HEK293 (cell line): ENCODE results near the gene DMBX1.

Source experiments
- CTCF ChIP-seq: fragments of 450-650 bp; formaldehyde crosslinking; IDR thresholded peaks from 2 replicates; pipeline ENCODE4 v1.5.1; 2016; ENCODE audit warnings: missing biosample characterization, missing genetic modification characterization
- PATZ1 ChIP-seq: fragments of 450-650 bp; formaldehyde crosslinking; IDR thresholded peaks from 2 replicates; pipeline ENCODE4 v1.5.1; 2016; ENCODE audit warnings: missing biosample characterization, missing genetic modification characterization
- SP2 ChIP-seq: fragments of 450-650 bp; formaldehyde crosslinking; IDR thresholded peaks from 2 replicates; pipeline ENCODE4 v1.5.1; 2016; ENCODE audit warnings: missing biosample characterization, missing genetic modification characterization
- YY1 ChIP-seq: fragments of 450-650 bp; formaldehyde crosslinking; IDR thresholded peaks from 2 replicates; pipeline ENCODE4 v1.5.1; 2018; ENCODE audit warnings: missing biosample characterization, missing genetic modification characterization
- ZEB2 ChIP-seq: fragments of 450-650 bp; formaldehyde crosslinking; IDR thresholded peaks from 2 replicates; pipeline ENCODE4 v1.5.1; 2016; ENCODE audit warnings: missing biosample characterization, missing genetic modification characterization
- ZNF148 ChIP-seq: fragments of 450-650 bp; formaldehyde crosslinking; IDR thresholded peaks from 2 replicates; pipeline ENCODE4 v1.5.0; 2017; ENCODE audit warnings: missing biosample characterization, missing genetic modification characterization, borderline replicate concordance
- ZNF239 ChIP-seq: fragments of 450-650 bp; formaldehyde crosslinking; IDR thresholded peaks from 2 replicates; pipeline ENCODE4 v1.5.1; 2016; ENCODE audit warnings: missing biosample characterization, missing genetic modification characterization
- ZNF501 ChIP-seq: fragments of 450-650 bp; formaldehyde crosslinking; IDR thresholded peaks from 2 replicates; pipeline ENCODE4 v1.5.1; 2016; ENCODE audit warnings: missing biosample characterization, missing genetic modification characterization

DNA sequence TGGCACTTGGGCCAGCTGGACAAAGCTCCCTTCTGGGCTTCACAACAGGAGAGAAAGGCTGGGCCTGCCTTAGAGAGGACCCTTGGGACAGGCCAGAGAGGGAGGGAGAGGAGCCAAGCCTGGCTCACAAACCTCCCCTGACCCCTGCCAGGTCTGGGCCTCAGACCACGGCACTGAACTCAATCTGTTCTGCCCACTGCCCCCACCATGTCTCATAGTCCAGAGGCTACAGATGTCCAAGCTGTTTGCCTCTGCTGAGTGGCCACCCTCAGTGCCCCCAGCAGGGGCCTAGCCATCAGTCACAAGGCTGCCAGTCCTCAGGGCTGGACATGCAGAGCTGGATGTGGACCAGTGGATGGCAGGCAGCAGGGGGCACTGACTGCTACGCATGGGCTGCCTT, 13.0 kb upstream of the DMBX1 start:
- TF ChIP-seq CTCF (tag by site-specific recombination) (no peak), PATZ1 (tag by site-specific recombination) (no peak), ZNF501 (tag by site-specific recombination) (no peak), ZNF239 (tag by site-specific recombination) (no peak), ZEB2 (tag by site-specific recombination) (no peak), YY1 (tag by site-specific recombination) (no peak), ZNF148 (tag by site-specific recombination) (no peak), SP2 (no peak)
